GM23338 (cell line): ENCODE results near the gene KCTD4. TPM values are rescaled to one million over a fixed set of nuclear protein-coding genes. Genes with fewer than 3 reads are reported as not detected.

Source experiments
- ATAC-seq: fragments of 200-7000 bp; cut with Tn5 transposase; 3 replicates; pipeline ENCODE4 v1.9.1; 2020
- DNase-seq: peaks from one replicate; pipeline ENCODE4 v3.0.0-alpha.2; 2015; ENCODE audit warnings: low spot score
- H2AFZ ChIP-seq: fragments of 200-600 bp; sonication (generic); 2 replicates; pipeline ENCODE4 v1.8.0; 2016; ENCODE audit warnings: antibody characterized with exemption, mild to moderate bottlenecking, moderate library complexity
- H3F3A ChIP-seq: fragments of 200-600 bp; sonication (generic); replicated peaks from 2 replicates; pipeline ENCODE4 v1.8.0; 2017; ENCODE audit warnings: antibody characterized with exemption, mixed run types, low read depth
- H3K27ac ChIP-seq: fragments of 200-600 bp; sonication (generic); 2 replicates; pipeline ENCODE4 v1.6.1; 2016; ENCODE audit warnings: low read depth
- H3K27me3 ChIP-seq: fragments of 200-600 bp; sonication (generic); 2 replicates; pipeline ENCODE4 v1.8.0; 2016; ENCODE audit warnings: mild to moderate bottlenecking, mixed run types, moderate library complexity; ENCODE audit not compliant: insufficient read depth
- H3K36me3 ChIP-seq: fragments of 200-600 bp; sonication (generic); 2 replicates; pipeline ENCODE4 v1.8.0; 2016; ENCODE audit warnings: mild to moderate bottlenecking; ENCODE audit not compliant: insufficient read depth
- H3K4me1 ChIP-seq: fragments of 200-600 bp; sonication (generic); 2 replicates; pipeline ENCODE4 v1.8.0; 2016; ENCODE audit warnings: mild to moderate bottlenecking, moderate library complexity; ENCODE audit not compliant: insufficient read depth
- H3K4me2 ChIP-seq: fragments of 200-600 bp; sonication (generic); 2 replicates; pipeline ENCODE4 v1.7.1; 2017; ENCODE audit warnings: mixed run types
- H3K4me3 ChIP-seq: fragments of 200-600 bp; sonication (generic); 2 replicates; pipeline ENCODE4 v1.6.1; 2016; ENCODE audit warnings: mixed run types
- H3K79me2 ChIP-seq: fragments of 200-600 bp; sonication (generic); replicated peaks from 2 replicates; pipeline ENCODE4 v1.8.0; 2017; ENCODE audit warnings: mild to moderate bottlenecking; ENCODE audit not compliant: insufficient read depth
- H3K9me2 ChIP-seq: fragments of 200-600 bp; sonication (generic); 2 replicates; pipeline ENCODE4 v1.8.0; 2017; ENCODE audit not compliant: insufficient read depth
- H4K20me1 ChIP-seq: fragments of 200-600 bp; sonication (generic); replicated peaks from 2 replicates; pipeline ENCODE4 v1.8.0; 2017; ENCODE audit warnings: mild to moderate bottlenecking; ENCODE audit not compliant: insufficient read depth
- H3K27ac Mint-ChIP-seq: 2 replicates; pipeline ENCODE4 v1.8.0; 2020; ENCODE audit warnings: inconsistent platforms, mild to moderate bottlenecking, moderate library complexity, mixed read lengths
- H3K27me3 Mint-ChIP-seq: 3 replicates; pipeline ENCODE4 v1.8.0; 2022; ENCODE audit warnings: low read depth, mild to moderate bottlenecking, moderate library complexity, mixed read lengths, inconsistent platforms; ENCODE audit not compliant: insufficient read depth, poor library complexity
- H3K36me3 Mint-ChIP-seq: 3 replicates; pipeline ENCODE4 v1.8.0; 2021; ENCODE audit warnings: low read depth, mild to moderate bottlenecking, inconsistent platforms, moderate library complexity, mixed read lengths
- H3K4me1 Mint-ChIP-seq: 3 replicates; pipeline ENCODE4 v1.8.0; 2020; ENCODE audit warnings: mild to moderate bottlenecking, inconsistent platforms, mixed read lengths
- H3K4me3 Mint-ChIP-seq: 3 replicates; pipeline ENCODE4 v1.8.0; 2021; ENCODE audit warnings: moderate library complexity, mild to moderate bottlenecking, inconsistent platforms, mixed read lengths
- H3K9me3 Mint-ChIP-seq: 3 replicates; pipeline ENCODE4 v1.8.0; 2020; ENCODE audit warnings: moderate library complexity, mild to moderate bottlenecking, inconsistent platforms, mixed read lengths
- CREB1 ChIP-seq: fragments of 250-450 bp; sonication (Bioruptor Pico); IDR thresholded peaks from 2 replicates; pipeline ENCODE4 v1.5.0; 2020; ENCODE audit warnings: low read depth, mild to moderate bottlenecking, moderate library complexity
- CTCF ChIP-seq, 2 experiments: fragments of 200-600 bp in 1 of 2; sonication (generic) in 1 of 2; conservative IDR thresholded peaks; 2 replicates each; pipeline versions ENCODE4 v1.5.1 to v1.6.1; 2016 to 2017; ENCODE audit warnings: antibody characterized with exemption in 2 of 2, low read depth in 2 of 2, mild to moderate bottlenecking in 2 of 2, moderate library complexity in 1 of 2
- ETS1 ChIP-seq: IDR thresholded peaks from 2 replicates; pipeline ENCODE4 v1.6.1; 2016; ENCODE audit warnings: antibody characterized with exemption
- EZH2 ChIP-seq: fragments of 200-600 bp; sonication (generic); IDR thresholded peaks from one replicate; pipeline ENCODE4 v1.8.0; 2017; ENCODE audit warnings: antibody characterized with exemption, mild to moderate bottlenecking, low read depth; ENCODE audit not compliant: unreplicated experiment
- EZH2phosphoT487 ChIP-seq: fragments of 200-600 bp; sonication (generic); IDR thresholded peaks from one replicate; pipeline ENCODE4 v1.8.1; 2018; ENCODE audit warnings: antibody characterized with exemption; ENCODE audit not compliant: unreplicated experiment
- JUNB ChIP-seq: IDR thresholded peaks from one replicate; pipeline ENCODE4 v1.6.1; 2016; ENCODE audit warnings: antibody characterized with exemption; ENCODE audit not compliant: unreplicated experiment
- NANOG ChIP-seq: IDR thresholded peaks from 2 replicates; pipeline ENCODE4 v1.6.1; 2016; ENCODE audit warnings: antibody characterized with exemption, borderline replicate concordance
- POLR2AphosphoS5 ChIP-seq: IDR thresholded peaks from 2 replicates; pipeline ENCODE4 v1.6.1; 2016; ENCODE audit warnings: antibody characterized with exemption, low read depth
- REST ChIP-seq: IDR thresholded peaks from one replicate; pipeline ENCODE4 v1.6.1; 2018; ENCODE audit warnings: antibody characterized with exemption; ENCODE audit not compliant: unreplicated experiment
- STAT1 ChIP-seq: IDR thresholded peaks from one replicate; pipeline ENCODE4 v1.6.1; 2016; ENCODE audit warnings: antibody characterized with exemption; ENCODE audit not compliant: unreplicated experiment
- ZNF114 ChIP-seq: fragments of 250-450 bp; sonication (Bioruptor Pico); IDR thresholded peaks from 2 replicates; pipeline ENCODE4 v1.5.0; 2020; ENCODE audit warnings: mild to moderate bottlenecking, moderate library complexity
- ZNF331 ChIP-seq: fragments of 250-450 bp; sonication (Bioruptor Pico); IDR thresholded peaks from 2 replicates; pipeline ENCODE4 v1.5.0; 2020; ENCODE audit warnings: low read depth, mild to moderate bottlenecking, moderate library complexity
- ZNF462 ChIP-seq: fragments of 250-450 bp; sonication (Bioruptor Pico); IDR thresholded peaks from 2 replicates; pipeline ENCODE4 v1.5.0; 2020; ENCODE audit warnings: mild to moderate bottlenecking, moderate library complexity
- polyA plus RNA-seq: library from polyadenylated mRNA; unstranded; fragments of >200 nt; fragmentation: Nextera tagmentation; extraction: Ambion mirVana; gene quantifications from 2 replicates; pipeline ENCODE4 v1.2.1, GENCODE V29; 2016
- total RNA-seq: library from RNA; depleted of rRNA; stranded (reverse); fragments of >200 nt; shearing (Covaris generic); gene quantifications from 2 replicates; pipeline ENCODE4 v1.2.3, GENCODE V29; 2014

KCTD4 gene
- total and polyA plus RNA-seq, 2 experiments from 2014 or later = 0.24 TPM; not detected in 1

GRCh38 chr13:45242070-45242469 lies 41.2 kb upstream of the KCTD4 start:
- H3K9me3 Mint-ChIP-seq = no peaks in the 10 kb centered on the region; the same call in 2 of the 3 replicates
- H3K9me2 ChIP-seq = no peaks in the 10 kb centered on the region
- H3K27ac ChIP-seq = no peak overlapping the region
- H3K36me3 Mint-ChIP-seq = peaks cover 2% of the 10 kb centered on the region; the same call in 1 of the 3 replicates
- no peak overlapping the region for H3K4me3 Mint-ChIP-seq
- H3K27me3 ChIP-seq = no peaks in the 10 kb centered on the region
- H3K4me2 ChIP-seq = no peak overlapping the region
- TF ChIP-seq NANOG (no peak), REST (no peak), JUNB (no peak), EZH2phosphoT487 (no peak), CREB1 (no peak), CTCF (conservative IDR thresholded peaks at IDR 0.05; ENCODE audit: low read depth in 2 of 2) (no peak), ZNF462 (no peak), POLR2AphosphoS5 (no peak), EZH2 (no peak), ETS1 (no peak), ZNF331 (CRISPR knock-in tag) (no peak), ZNF114 (CRISPR knock-in tag) (no peak), STAT1 (no peak)
- no peak overlapping the region for H2AFZ ChIP-seq
- peaks cover 11% of the 10 kb centered on the region for H3K4me1 Mint-ChIP-seq
- no peak overlapping the region for H3K4me3 ChIP-seq
- no peaks in the 10 kb centered on the region for H3K36me3 ChIP-seq
- H3K27ac Mint-ChIP-seq = peak overlapping the region; percentile 12; the same call in 1 of the 2 replicates
- DNase-seq = no peak
- H4K20me1 ChIP-seq = no peaks in the 10 kb centered on the region
- no peaks in the 10 kb centered on the region for H3K4me1 ChIP-seq
- H3F3A ChIP-seq = no peaks in the 10 kb centered on the region
- no peak; the same call in 2 of the 3 replicates for ATAC-seq
- peaks cover 17% of the 10 kb centered on the region; the same call in 1 of the 2 replicates for H3K79me2 ChIP-seq
- H3K27me3 Mint-ChIP-seq = peaks cover 3% of the 10 kb centered on the region
